Activated naive CD4-positive, alpha-beta T cell treated with anti-CD3 and anti-CD28 coated beads for 36 hours (primary cell): ENCODE data around the gene ZNF154. TPM values are rescaled to one million over a fixed set of nuclear protein-coding genes. Genes with fewer than 3 reads are reported as not detected.

Source experiments
- CTCF ChIA-PET: fragments of 350-600 bp; sonication (Branson Sonifier 250); formaldehyde crosslinking; loops from one replicate; lab custom pipeline; 2021; ENCODE audit warnings: antibody characterized with exemption; lab: Charles Lee
- DNase-seq: peaks from one replicate; pipeline ENCODE4 v3.0.0-alpha.2; 2020
- H3K27ac Mint-ChIP-seq: one replicate; pipeline ENCODE4 v1.8.0; 2021; ENCODE audit warnings: mild to moderate bottlenecking, mixed read lengths
- H3K27me3 Mint-ChIP-seq: one replicate; pipeline ENCODE4 v1.8.0; 2021; ENCODE audit warnings: low read depth, mixed read lengths
- H3K36me3 Mint-ChIP-seq: one replicate; pipeline ENCODE4 v1.8.0; 2021; ENCODE audit warnings: low read depth, mixed read lengths
- H3K4me1 Mint-ChIP-seq: one replicate; pipeline ENCODE4 v1.8.0; 2021; ENCODE audit warnings: low read depth, mixed read lengths
- H3K4me3 Mint-ChIP-seq: one replicate; pipeline ENCODE4 v1.8.0; 2021; ENCODE audit warnings: mild to moderate bottlenecking, moderate library complexity, mixed read lengths
- H3K9me3 Mint-ChIP-seq: one replicate; pipeline ENCODE4 v1.8.0; 2021; ENCODE audit warnings: mixed read lengths
- intact Hi-C: fragments of 100-400 bp; cut with micrococcal nuclease; formaldehyde crosslinking; loops from one replicate; pipeline ENCODE4 v1.15.1; 2023
- total RNA-seq, 2 experiments: library from RNA; stranded (reverse); gene quantifications; one replicate each; pipeline ENCODE4 v1.2.3, GENCODE V29; 2021

ZNF154 gene
- total RNA-seq, 2 experiments from 2014 or later, result 0.64 to 0.69 TPM

GRCh38 chr19:57719424-57719823 is 10.4 kb upstream of the ZNF154 start:
- CTCF ChIA-PET, result interaction anchor here (0.6 kb wide), 1 partner anchor 16 kb away, joined by 4 read pairs; no protein-coding TSS in a partner anchor
- intact Hi-C loops, result no loop called here

GRCh38 chr19:57712222-57712621 is 3.2 kb upstream of the ZNF154 start:
- Mint-ChIP-seq H3K27me3 (peaks cover 15% of the 10 kb centered on the region), H3K9me3 (peaks cover 51% of the 10 kb centered on the region), H3K4me3 (no peak overlapping the region), H3K4me1 (peaks cover 4% of the 10 kb centered on the region), H3K27ac (no peak overlapping the region), H3K36me3 (peaks cover 73% of the 10 kb centered on the region)
- intact Hi-C loops, result no loop called here
- no peak for DNase-seq
- CTCF ChIA-PET, result no interaction called here

More at GRCh38 chr19:57719424-57719823, 10.4 kb upstream of the ZNF154 start:
- H3K36me3 Mint-ChIP-seq, result peaks cover 81% of the 10 kb centered on the region
- no peak for DNase-seq
- peaks cover 72% of the 10 kb centered on the region for H3K9me3 Mint-ChIP-seq
- H3K27me3 Mint-ChIP-seq, result no peaks in the 10 kb centered on the region
- no peak overlapping the region for H3K27ac Mint-ChIP-seq
- no peak overlapping the region for H3K4me3 Mint-ChIP-seq
- no peaks in the 10 kb centered on the region for H3K4me1 Mint-ChIP-seq

GRCh38 chr19:57709616-57710015 is 612 bp upstream of the ZNF154 start:
- intact Hi-C loops, result no loop called here

GRCh38 chr19:57706346-57706745 is 2.7 kb downstream of the ZNF154 start:
- H3K4me3 Mint-ChIP-seq, result no peak overlapping the region
- peaks cover 72% of the 10 kb centered on the region for H3K36me3 Mint-ChIP-seq
- no peak overlapping the region for H3K27ac Mint-ChIP-seq
- DNase-seq, result no peak
- peaks cover 4% of the 10 kb centered on the region for H3K4me1 Mint-ChIP-seq
- intact Hi-C loops, result no loop called here
- CTCF ChIA-PET, result no interaction called here
- H3K27me3 Mint-ChIP-seq, result peaks cover 15% of the 10 kb centered on the region
- H3K9me3 Mint-ChIP-seq, result peaks cover 57% of the 10 kb centered on the region

More at GRCh38 chr19:57709616-57710015, 612 bp upstream of the ZNF154 start:
- peaks cover 15% of the 10 kb centered on the region for H3K27me3 Mint-ChIP-seq
- CTCF ChIA-PET, result no interaction called here
- peaks cover 67% of the 10 kb centered on the region for H3K36me3 Mint-ChIP-seq
- H3K4me1 Mint-ChIP-seq, result peaks cover 4% of the 10 kb centered on the region
- DNase-seq, result no peak
- H3K27ac Mint-ChIP-seq, result no peak overlapping the region
- peaks cover 52% of the 10 kb centered on the region for H3K9me3 Mint-ChIP-seq
- no peak overlapping the region for H3K4me3 Mint-ChIP-seq

- Mint-ChIP-seq H3K4me1 (no peaks in the 10 kb centered on the region), H3K9me3 (peaks cover 63% of the 10 kb centered on the region), H3K4me3 (no peak overlapping the region), H3K27ac (no peak overlapping the region), H3K27me3 (no peaks in the 10 kb centered on the region), H3K36me3 (peaks cover 73% of the 10 kb centered on the region)
- no peak for DNase-seq
- intact Hi-C loops, result no loop called here
- CTCF ChIA-PET, result no interaction called here
Observed at GRCh38 chr19:57701625-57702024, 7.4 kb downstream of the ZNF154 start.

GRCh38 chr19:57689750-57690149 is 19.3 kb downstream of the ZNF154 start:
- Mint-ChIP-seq H3K4me1 (no peaks in the 10 kb centered on the region), H3K4me3 (no peak overlapping the region), H3K9me3 (peaks cover 72% of the 10 kb centered on the region), H3K27me3 (no peaks in the 10 kb centered on the region), H3K36me3 (peaks cover 85% of the 10 kb centered on the region), H3K27ac (no peak overlapping the region)
- CTCF ChIA-PET, result interaction anchor here (0.6 kb wide), 1 partner anchor 283 kb away, joined by 3 read pairs; no protein-coding TSS in a partner anchor
- DNase-seq, result no peak
- intact Hi-C loops, result no loop called here

GRCh38 chr19:57688011-57688763 is 20.8 kb downstream of the ZNF154 start:
- Mint-ChIP-seq H3K27ac (no peak overlapping the region), H3K4me1 (peaks cover 14% of the 10 kb centered on the region), H3K4me3 (no peak overlapping the region), H3K9me3 (peaks cover 78% of the 10 kb centered on the region), H3K27me3 (no peaks in the 10 kb centered on the region), H3K36me3 (peaks cover 87% of the 10 kb centered on the region)
- DNase-seq, result no peak
- CTCF ChIA-PET, result no interaction called here
- intact Hi-C loops, result no loop called here

- H3K9me3 Mint-ChIP-seq, result peaks cover 78% of the 10 kb centered on the region
- H3K27me3 Mint-ChIP-seq, result no peaks in the 10 kb centered on the region
- intact Hi-C loops, result no loop called here
- DNase-seq, result no peak
- no peak overlapping the region for H3K4me3 Mint-ChIP-seq
- H3K27ac Mint-ChIP-seq, result no peak overlapping the region
- CTCF ChIA-PET, result no interaction called here
- peaks cover 21% of the 10 kb centered on the region for H3K4me1 Mint-ChIP-seq
- peaks cover 89% of the 10 kb centered on the region for H3K36me3 Mint-ChIP-seq
Observed at GRCh38 chr19:57687363-57688010, 21.5 kb downstream of the ZNF154 start.

- H3K27me3 Mint-ChIP-seq, result no peaks in the 10 kb centered on the region
Observed at GRCh38 chr19:57686727-57687126, 22.3 kb downstream of the ZNF154 start.

GRCh38 chr19:57682226-57682766 is 26.7 kb downstream of the ZNF154 start:
- DNase-seq, result no peak
- peaks cover 32% of the 10 kb centered on the region for H3K4me1 Mint-ChIP-seq
- peak overlapping the region; percentile 84 for H3K27ac Mint-ChIP-seq
- H3K27me3 Mint-ChIP-seq, result no peaks in the 10 kb centered on the region
- intact Hi-C loops, result loop anchor here (2.0 to 5.0 kb wide), 2 partner anchors 45 to 105 kb away; partner anchors contain the start of genes ZNF416 and ZNF671
- H3K9me3 Mint-ChIP-seq, result peaks cover 57% of the 10 kb centered on the region
- CTCF ChIA-PET, result no interaction called here
- H3K36me3 Mint-ChIP-seq, result peaks cover 58% of the 10 kb centered on the region
- peak overlapping the region; percentile 94 for H3K4me3 Mint-ChIP-seq

More at GRCh38 chr19:57686727-57687126, 22.3 kb downstream of the ZNF154 start:
- peaks cover 28% of the 10 kb centered on the region for H3K4me1 Mint-ChIP-seq
- intact Hi-C loops, result no loop called here
- no peak overlapping the region for H3K4me3 Mint-ChIP-seq
- H3K9me3 Mint-ChIP-seq, result peaks cover 78% of the 10 kb centered on the region
- CTCF ChIA-PET, result no interaction called here
- no peak for DNase-seq
- H3K27ac Mint-ChIP-seq, result no peak overlapping the region
- peaks cover 90% of the 10 kb centered on the region for H3K36me3 Mint-ChIP-seq

- CTCF ChIA-PET, result no interaction called here
- H3K27ac Mint-ChIP-seq, result no peak overlapping the region
- H3K36me3 Mint-ChIP-seq, result peaks cover 4% of the 10 kb centered on the region
- intact Hi-C loops, result no loop called here
- H3K27me3 Mint-ChIP-seq, result peaks cover 13% of the 10 kb centered on the region
- H3K4me3 Mint-ChIP-seq, result no peak overlapping the region
- no peaks in the 10 kb centered on the region for H3K4me1 Mint-ChIP-seq
- no peak for DNase-seq
- peaks cover 14% of the 10 kb centered on the region for H3K9me3 Mint-ChIP-seq
Observed at GRCh38 chr19:57675881-57676280, 33.1 kb downstream of the ZNF154 start.

GRCh38 chr19:57672466-57672865 is 36.5 kb downstream of the ZNF154 start:
- Mint-ChIP-seq H3K27me3 (peaks cover 25% of the 10 kb centered on the region), H3K4me1 (no peaks in the 10 kb centered on the region), H3K27ac (no peak overlapping the region), H3K4me3 (no peak overlapping the region), H3K36me3 (peaks cover 3% of the 10 kb centered on the region), H3K9me3 (peaks cover 12% of the 10 kb centered on the region)
- CTCF ChIA-PET, result no interaction called here
- no peak for DNase-seq
- intact Hi-C loops, result no loop called here
